ENCODE results near the gene PSMG3.

GRCh38 chr7:1540776-1541271 is 29.0 kb downstream of the PSMG3 start:
- TF ChIP-seq CTCF (IDR thresholded peaks at IDR 0.05) (no peak), POLR2A (IDR thresholded peaks at IDR 0.05) (no peak)

All from testis (tissue), 2 donors.